Fibroblast of mammary gland (primary cell): ENCODE results near the gene PEX16.

Source experiments
- DNase-seq: peaks from one replicate; pipeline ENCODE4 v3.0.0-alpha.2; 2010; ENCODE audit warnings: low read depth
- H3K4me3 ChIP-seq: 2 replicates; pipeline ENCODE4 v1.5.1; 2011; ENCODE audit warnings: low read depth, mild to moderate bottlenecking, low read length, moderate library complexity; ENCODE audit not compliant: control insufficient read depth
- TF ChIP-seq, protein P1 (sequence below): conservative IDR thresholded peaks from 2 replicates; pipeline ENCODE4 v1.5.1; 2011; ENCODE audit warnings: low read depth, low read length, inconsistent platforms; ENCODE audit not compliant: control insufficient read depth, insufficient read depth

PEX16 gene

DNA sequence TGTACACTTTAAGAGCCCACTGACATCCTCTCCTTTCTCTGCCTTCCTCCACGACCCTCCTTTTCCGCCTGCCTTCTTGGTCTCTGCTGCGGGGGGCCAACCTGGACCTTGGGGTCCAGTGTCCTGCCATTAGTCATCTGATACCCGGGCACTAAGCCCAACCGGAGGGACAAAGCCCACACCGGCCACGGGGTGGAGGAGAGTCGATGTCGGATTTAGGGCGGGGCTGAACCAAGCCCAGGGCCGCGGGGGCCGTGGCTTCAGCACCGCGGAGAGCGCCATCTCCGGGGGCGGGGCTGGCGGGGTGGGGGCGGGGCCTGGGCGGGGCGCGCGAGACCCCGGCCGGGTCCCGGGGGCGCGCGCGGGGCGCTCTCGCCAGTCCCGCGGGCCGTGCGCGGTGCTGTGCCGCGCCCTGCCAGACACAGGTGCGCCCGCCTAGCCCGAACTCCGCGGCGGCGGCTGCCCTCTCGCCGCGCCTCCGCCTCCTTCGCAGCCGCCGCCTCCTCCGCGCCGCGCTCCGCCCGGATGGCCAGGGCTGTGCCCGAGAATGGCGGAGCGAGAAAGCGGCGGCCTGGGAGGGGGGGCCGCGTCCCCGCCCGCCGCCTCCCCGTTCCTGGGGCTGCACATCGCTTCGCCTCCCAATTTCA, 32.3 kb downstream of the PEX16 start, which contains the start of gene MAPK8IP1:
Gene MAPK8IP1, plus strand, starts transcription at position 378 of the 647 bp plus-strand sequence. Its CDS starts 170 bp downstream, at position 548.
- TF ChIP-seq, protein P1, sequence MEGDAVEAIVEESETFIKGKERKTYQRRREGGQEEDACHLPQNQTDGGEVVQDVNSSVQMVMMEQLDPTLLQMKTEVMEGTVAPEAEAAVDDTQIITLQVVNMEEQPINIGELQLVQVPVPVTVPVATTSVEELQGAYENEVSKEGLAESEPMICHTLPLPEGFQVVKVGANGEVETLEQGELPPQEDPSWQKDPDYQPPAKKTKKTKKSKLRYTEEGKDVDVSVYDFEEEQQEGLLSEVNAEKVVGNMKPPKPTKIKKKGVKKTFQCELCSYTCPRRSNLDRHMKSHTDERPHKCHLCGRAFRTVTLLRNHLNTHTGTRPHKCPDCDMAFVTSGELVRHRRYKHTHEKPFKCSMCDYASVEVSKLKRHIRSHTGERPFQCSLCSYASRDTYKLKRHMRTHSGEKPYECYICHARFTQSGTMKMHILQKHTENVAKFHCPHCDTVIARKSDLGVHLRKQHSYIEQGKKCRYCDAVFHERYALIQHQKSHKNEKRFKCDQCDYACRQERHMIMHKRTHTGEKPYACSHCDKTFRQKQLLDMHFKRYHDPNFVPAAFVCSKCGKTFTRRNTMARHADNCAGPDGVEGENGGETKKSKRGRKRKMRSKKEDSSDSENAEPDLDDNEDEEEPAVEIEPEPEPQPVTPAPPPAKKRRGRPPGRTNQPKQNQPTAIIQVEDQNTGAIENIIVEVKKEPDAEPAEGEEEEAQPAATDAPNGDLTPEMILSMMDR, result no peak
- DNase-seq, result peak; percentile 19
- H3K4me3 ChIP-seq, result peak within 1 kb of the TSS; percentile 4

DNA sequence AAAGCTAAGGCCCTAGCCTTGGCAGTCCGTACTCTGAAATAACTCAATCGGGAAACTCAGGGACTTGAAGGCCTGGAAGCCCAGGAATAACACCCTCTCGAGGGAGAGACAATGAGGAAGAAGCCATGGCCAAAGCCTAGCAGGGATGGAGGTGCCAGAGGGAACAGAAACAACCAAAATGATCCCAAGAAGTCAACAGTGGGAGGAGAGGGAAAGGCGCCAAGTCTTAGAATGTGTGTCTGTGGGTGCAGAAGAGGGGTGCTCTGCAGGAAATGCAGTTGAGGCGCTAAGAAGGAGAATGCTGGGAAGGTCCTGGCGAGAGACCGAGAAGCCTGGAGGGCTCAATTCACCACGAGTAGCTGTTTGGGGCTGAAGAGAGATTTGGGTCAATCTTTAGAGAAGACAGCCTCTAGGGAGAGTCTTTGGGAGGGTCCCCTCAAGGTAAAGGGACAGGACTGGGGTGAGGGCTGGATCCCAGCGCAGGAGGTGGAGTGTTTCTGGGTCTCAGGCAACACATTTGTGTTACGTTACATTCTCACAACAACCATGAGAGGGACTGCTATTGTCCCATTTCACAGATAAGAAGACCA, 33.0 kb downstream of the PEX16 start:
- TF ChIP-seq, protein P1, result no peak
- H3K4me3 ChIP-seq, result no peak overlapping the region
- DNase-seq, result no peak

DNA sequence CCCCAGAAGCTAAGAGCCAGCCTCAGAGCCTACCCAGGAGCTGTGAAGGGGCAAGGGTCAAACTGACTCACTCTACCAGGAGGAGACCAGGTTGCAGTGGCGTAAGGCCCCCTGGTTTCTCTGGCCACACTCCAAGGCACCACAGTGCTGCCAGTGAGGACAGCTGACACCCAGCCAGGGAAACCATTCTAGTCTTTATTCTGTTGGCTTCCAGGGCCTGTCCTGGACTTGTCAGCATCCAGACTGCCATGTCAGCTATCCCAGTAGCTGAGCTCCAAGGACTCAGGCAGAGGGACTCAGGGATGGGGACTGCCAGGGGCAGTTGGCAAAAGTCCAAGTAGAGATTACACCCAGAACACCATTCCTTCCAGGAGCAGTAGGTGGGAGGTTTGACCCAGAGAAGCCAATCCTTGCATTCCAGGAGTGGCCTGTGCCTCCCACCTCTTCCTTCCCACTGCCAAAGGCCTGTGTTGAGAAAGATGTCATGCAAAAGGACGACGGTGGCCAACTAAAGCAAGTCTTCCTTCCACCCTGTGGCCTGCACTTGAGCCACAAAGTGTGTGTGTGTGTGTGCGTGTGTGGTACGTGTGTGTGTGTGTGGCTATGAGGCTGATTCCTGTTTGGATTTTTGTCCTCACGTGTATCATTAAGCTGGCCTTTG, 35.8 kb downstream of the PEX16 start:
- no peak overlapping the region for H3K4me3 ChIP-seq
- DNase-seq, result no peak
- TF ChIP-seq, protein P1, result no peak

DNA sequence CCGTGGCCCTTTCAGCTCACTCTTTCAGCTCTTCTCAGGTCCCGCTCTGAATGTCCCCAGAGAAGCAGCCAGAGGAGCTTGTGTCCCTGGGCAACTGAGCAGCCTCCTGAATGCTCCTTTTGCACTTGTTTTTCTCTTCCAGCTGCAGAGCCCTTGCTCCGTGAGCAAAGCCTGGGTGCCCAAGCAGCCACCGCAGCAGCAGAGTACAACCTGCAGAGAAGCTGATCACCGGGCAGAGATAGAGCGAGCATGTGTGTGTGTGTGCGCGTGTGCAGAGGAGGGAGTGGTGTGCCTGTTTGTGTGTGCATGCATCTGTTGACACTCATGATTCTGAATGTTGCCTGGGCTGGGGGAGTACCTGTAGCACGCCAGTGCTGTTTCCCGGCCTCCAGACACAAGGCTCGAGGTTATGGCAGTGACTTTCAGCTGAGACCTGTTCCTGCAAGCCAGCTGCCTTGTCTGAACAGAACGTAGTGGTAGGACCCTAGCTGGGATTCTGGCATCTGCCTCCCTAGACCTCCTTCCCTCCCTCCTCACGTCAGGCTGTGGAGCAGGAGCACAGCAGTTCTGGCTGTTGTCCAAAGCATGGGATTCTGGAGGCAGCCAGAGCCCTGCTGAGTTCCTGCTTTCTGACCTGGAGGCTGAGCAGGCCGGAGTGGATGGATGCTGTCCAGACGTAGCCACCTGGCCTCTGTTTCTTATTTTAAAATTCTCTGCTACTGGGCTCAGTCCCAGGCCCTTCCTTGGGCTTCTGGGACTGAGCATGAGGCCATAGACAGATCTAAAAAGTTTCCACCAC, 36.7 kb downstream of the PEX16 start:
- TF ChIP-seq, protein P1, result no peak
- H3K4me3 ChIP-seq, result no peak overlapping the region
- DNase-seq, result no peak

GRCh38 chr11:45879803-45880686, 37.6 kb downstream of the PEX16 start:
- no peak overlapping the region for H3K4me3 ChIP-seq
- TF ChIP-seq, protein P1, result no peak
- DNase-seq, result peak; percentile 62
